Transverse colon (tissue), 4 donors: Measurements from ENCODE around the gene CDC14A.
"Not testable (repeated sequence)": the region's sequence is repeated elsewhere in the genome, so short reads cannot be mapped to it uniquely, and the experiment has no call there.

Experiments used
- POLR2AphosphoS5 ChIP-seq, 3 donors: sonication (generic); formaldehyde crosslinking; IDR thresholded peaks; one replicate each; pipeline ENCODE4 v1.6.1; 2016; ENCODE audit warnings: antibody characterized with exemption in 3 of 3
- TF ChIP-seq, protein P1 (sequence below), 5 experiments: fragments of 200-600 bp in 3 of 5; fragments of 450-650 bp in 2 of 5; sonication (generic) in 3 of 5; IDR thresholded peaks; 1 replicate in 2 of 5; 2 replicates in 3 of 5; pipeline ENCODE4 v1.5.1; 2016 to 2017; ENCODE audit warnings: antibody characterized with exemption in 5 of 5, inconsistent platforms in 3 of 5, mild to moderate bottlenecking in 2 of 5, moderate library complexity in 1 of 5

DNA sequence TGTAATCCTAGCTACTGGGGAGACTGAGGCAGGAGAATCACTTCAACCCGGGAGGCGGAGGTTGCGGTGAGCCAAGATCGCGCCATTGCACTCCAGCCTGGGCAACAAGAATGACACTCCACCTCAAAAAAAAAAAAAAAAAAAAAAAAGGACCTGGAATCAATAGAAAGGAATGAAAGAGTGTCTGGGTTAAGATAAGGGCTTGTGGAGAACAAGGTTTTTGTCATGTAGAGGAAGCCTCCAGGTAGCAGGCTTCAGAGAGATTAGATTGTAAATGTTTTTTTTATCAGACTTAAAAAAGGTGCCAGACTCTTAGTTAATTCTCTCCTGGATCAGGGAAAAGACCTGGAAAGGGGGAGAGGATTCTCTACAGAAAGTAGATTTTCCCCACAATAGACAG lies 14.4 kb upstream of the CDC14A start:
- TF ChIP-seq, protein P1, sequence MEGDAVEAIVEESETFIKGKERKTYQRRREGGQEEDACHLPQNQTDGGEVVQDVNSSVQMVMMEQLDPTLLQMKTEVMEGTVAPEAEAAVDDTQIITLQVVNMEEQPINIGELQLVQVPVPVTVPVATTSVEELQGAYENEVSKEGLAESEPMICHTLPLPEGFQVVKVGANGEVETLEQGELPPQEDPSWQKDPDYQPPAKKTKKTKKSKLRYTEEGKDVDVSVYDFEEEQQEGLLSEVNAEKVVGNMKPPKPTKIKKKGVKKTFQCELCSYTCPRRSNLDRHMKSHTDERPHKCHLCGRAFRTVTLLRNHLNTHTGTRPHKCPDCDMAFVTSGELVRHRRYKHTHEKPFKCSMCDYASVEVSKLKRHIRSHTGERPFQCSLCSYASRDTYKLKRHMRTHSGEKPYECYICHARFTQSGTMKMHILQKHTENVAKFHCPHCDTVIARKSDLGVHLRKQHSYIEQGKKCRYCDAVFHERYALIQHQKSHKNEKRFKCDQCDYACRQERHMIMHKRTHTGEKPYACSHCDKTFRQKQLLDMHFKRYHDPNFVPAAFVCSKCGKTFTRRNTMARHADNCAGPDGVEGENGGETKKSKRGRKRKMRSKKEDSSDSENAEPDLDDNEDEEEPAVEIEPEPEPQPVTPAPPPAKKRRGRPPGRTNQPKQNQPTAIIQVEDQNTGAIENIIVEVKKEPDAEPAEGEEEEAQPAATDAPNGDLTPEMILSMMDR (IDR thresholded peaks at IDR 0.05) = not testable (repeated sequence)
- TF ChIP-seq POLR2AphosphoS5 (IDR thresholded peaks at IDR 0.05) = not testable (repeated sequence)
